Vagina (tissue), 2 donors: ENCODE data around the gene AP1S3. TPM values are rescaled to one million over a fixed set of nuclear protein-coding genes. Genes with fewer than 3 reads are reported as not detected.

Experiments used
- DNase-seq, 2 donors: peaks; one replicate each; pipeline ENCODE4 v3.0.0-alpha.2; 2017; ENCODE audit errors: extremely low spot score in 2 of 2
- H3K27ac ChIP-seq: fragments of 200-600 bp; sonication (generic); one replicate; pipeline ENCODE4 v1.5.1; 2019
- H3K27me3 ChIP-seq: fragments of 200-600 bp; sonication (generic); one replicate; pipeline ENCODE4 v1.5.1; 2019
- H3K36me3 ChIP-seq, 2 donors: fragments of 200-600 bp; sonication (generic); one replicate each; pipeline ENCODE4 v1.5.1; 2017 to 2019
- H3K4me1 ChIP-seq: fragments of 200-600 bp; sonication (generic); one replicate; pipeline ENCODE4 v1.5.1; 2019
- H3K4me3 ChIP-seq, 2 donors: fragments of 200-600 bp; sonication (generic); 1 replicate in 1 of 2; 2 replicates in 1 of 2; pipeline ENCODE4 v1.5.1; 2016 to 2019
- H3K9me3 ChIP-seq: fragments of 200-600 bp; sonication (generic); one replicate; pipeline ENCODE4 v1.5.1; 2019
- CTCF ChIP-seq, 3 experiments: fragments of 450-650 bp in 2 of 3; fragments of 200-600 bp in 1 of 3; sonication (generic) in 1 of 3; IDR thresholded peaks; one replicate each; pipeline ENCODE4 v1.5.1; 2017 to 2019; ENCODE audit warnings: antibody characterized with exemption in 3 of 3, mild to moderate bottlenecking in 2 of 3, moderate library complexity in 2 of 3
- POLR2A ChIP-seq, 2 donors: fragments of 450-650 bp; IDR thresholded peaks; one replicate each; pipeline ENCODE4 v1.6.1; 2017; ENCODE audit warnings: antibody characterized with exemption in 2 of 2, mild to moderate bottlenecking in 2 of 2, moderate library complexity in 2 of 2
- POLR2AphosphoS5 ChIP-seq, 2 donors: sonication (generic); formaldehyde crosslinking; IDR thresholded peaks; one replicate each; pipeline ENCODE4 v1.9.0; 2017; ENCODE audit warnings: antibody characterized with exemption in 2 of 2, mild to moderate bottlenecking in 2 of 2, low read depth in 1 of 2; ENCODE audit not compliant: insufficient read depth in 1 of 2
- intact Hi-C: fragments of 100-400 bp; cut with DNase I; formaldehyde crosslinking; loops from one replicate; pipeline ENCODE4 v1.15.1; 2023
- total RNA-seq: library from RNA; depleted of rRNA; stranded (reverse); fragments of >200 nt; gene quantifications from one replicate; pipeline ENCODE4 v1.2.3, GENCODE V29; 2016

AP1S3 gene
- 9.8 TPM for total RNA-seq

- Histone ChIP-seq H3K27ac (peak within 1 kb of the TSS; percentile 49), H3K4me1 (peaks cover 12% of the 10 kb centered on the region), H3K36me3 (no peaks in the 10 kb centered on the region), H3K9me3 (no peaks in the 10 kb centered on the region), H3K4me3 (peak within 1 kb of the TSS; percentile 59 to 66), H3K27me3 (no peaks in the 10 kb centered on the region)
- no peak for DNase-seq
- no peak for TF ChIP-seq CTCF (IDR thresholded peaks at IDR 0.05)
- peak in 1 of 2 donors; percentile 14 for TF ChIP-seq POLR2AphosphoS5 (IDR thresholded peaks at IDR 0.05; ENCODE audit: insufficient read depth in 1 of 2, low read depth in 1 of 2)
- intact Hi-C loops, result no loop called here
These were observed at the start of gene AP1S3 for GRCh38 chr2:223837287-223838061. TSS of gene AP1S3 (minus strand) at chr2:223837582. CDS start at chr2:223837450, 132 bp downstream.

- TF ChIP-seq CTCF (IDR thresholded peaks at IDR 0.05), result no peak
- TF ChIP-seq POLR2AphosphoS5 (IDR thresholded peaks at IDR 0.05; ENCODE audit: insufficient read depth in 1 of 2, low read depth in 1 of 2), result no peak
- TF ChIP-seq POLR2A (IDR thresholded peaks at IDR 0.05), result no peak
- intact Hi-C loops, result no loop called here
- Histone ChIP-seq H3K4me3 (no peak overlapping the region), H3K27me3 (no peaks in the 10 kb centered on the region), H3K4me1 (no peaks in the 10 kb centered on the region), H3K27ac (no peak overlapping the region), H3K36me3 (peaks cover 0 to 16% of the 10 kb centered on the region in 2 donors), H3K9me3 (no peaks in the 10 kb centered on the region)
- no peak for DNase-seq
These were observed 49.7 kb upstream of the AP1S3 start for GRCh38 chr2:223887127-223887526.

- peaks cover 0 to 18% of the 10 kb centered on the region in 2 donors for H3K36me3 ChIP-seq
- H3K27ac ChIP-seq, result no peak overlapping the region
- H3K4me1 ChIP-seq, result no peaks in the 10 kb centered on the region
- H3K4me3 ChIP-seq, result no peak overlapping the region
- intact Hi-C loops, result no loop called here
- no peaks in the 10 kb centered on the region for H3K27me3 ChIP-seq
- no peak for DNase-seq
- TF ChIP-seq POLR2AphosphoS5 (IDR thresholded peaks at IDR 0.05; ENCODE audit: insufficient read depth in 1 of 2, low read depth in 1 of 2) (no peak), CTCF (IDR thresholded peaks at IDR 0.05) (no peak), POLR2A (IDR thresholded peaks at IDR 0.05) (no peak)
- no peaks in the 10 kb centered on the region for H3K9me3 ChIP-seq
These were observed 49.3 kb upstream of the AP1S3 start for GRCh38 chr2:223886726-223887125.

GRCh38 chr2:223884399-223884798 lies 47.0 kb upstream of the AP1S3 start:
- peaks cover 0 to 31% of the 10 kb centered on the region in 2 donors for H3K36me3 ChIP-seq
- H3K4me3 ChIP-seq, result no peak overlapping the region
- intact Hi-C loops, result no loop called here
- no peaks in the 10 kb centered on the region for H3K4me1 ChIP-seq
- H3K27me3 ChIP-seq, result no peaks in the 10 kb centered on the region
- no peak for TF ChIP-seq POLR2A (IDR thresholded peaks at IDR 0.05)
- no peak for TF ChIP-seq CTCF (IDR thresholded peaks at IDR 0.05)
- TF ChIP-seq POLR2AphosphoS5 (IDR thresholded peaks at IDR 0.05; ENCODE audit: insufficient read depth in 1 of 2, low read depth in 1 of 2), result no peak
- H3K27ac ChIP-seq, result no peak overlapping the region
- no peak for DNase-seq
- H3K9me3 ChIP-seq, result no peaks in the 10 kb centered on the region

- intact Hi-C loops, result no loop called here
- Histone ChIP-seq H3K9me3 (no peaks in the 10 kb centered on the region), H3K4me3 (no peak overlapping the region), H3K4me1 (no peaks in the 10 kb centered on the region), H3K36me3 (peaks cover 0 to 48% of the 10 kb centered on the region in 2 donors), H3K27me3 (no peaks in the 10 kb centered on the region), H3K27ac (no peak overlapping the region)
- TF ChIP-seq POLR2A (IDR thresholded peaks at IDR 0.05) (no peak), CTCF (IDR thresholded peaks at IDR 0.05) (no peak), POLR2AphosphoS5 (IDR thresholded peaks at IDR 0.05; ENCODE audit: insufficient read depth in 1 of 2, low read depth in 1 of 2) (no peak)
- DNase-seq, result no peak
These were observed 45.3 kb upstream of the AP1S3 start for GRCh38 chr2:223882715-223883114.
